OCI-LY7 (cell line): ENCODE data around the gene ACSL6. TPM values are rescaled to one million over a fixed set of nuclear protein-coding genes. Genes with fewer than 3 reads are reported as not detected.
A peak's percentile ranks its signal among the peaks of the same experiment; 100 is the strongest.

Experiments used
- Bru-seq: library from RNA; stranded (reverse); fragments of 400-500 nt; gene quantifications from one replicate; lab custom pipeline; 2021; lab: Mats Ljungman, UMichigan
- BruChase-seq, 2 experiments: library from RNA; stranded (reverse); fragments of 400-500 nt; gene quantifications; one replicate each; lab custom pipeline; 2021; lab: Mats Ljungman, UMichigan
- BruUV-seq: library from RNA; stranded (reverse); fragments of 400-500 nt; replicated peaks from 2 replicates; lab custom pipeline; 2021; lab: Mats Ljungman, UMichigan
- CTCF ChIA-PET: fragments of 300-600 bp; sonication (Branson Sonifier 250); formaldehyde crosslinking; loops from one replicate; lab custom pipeline; 2022; ENCODE audit warnings: antibody characterized with exemption; ENCODE audit not compliant: unreplicated experiment; lab: Charles Lee
- POLR2A ChIA-PET: fragments of 300-600 bp; sonication (Branson Sonifier 250); formaldehyde crosslinking; loops from one replicate; lab custom pipeline; 2022; ENCODE audit warnings: antibody characterized with exemption; lab: Charles Lee
- DNase-seq: peaks from one replicate; pipeline ENCODE4 v3.0.0-alpha.2; 2015; ENCODE audit warnings: low spot score
- H2AFZ ChIP-seq: fragments of 200-600 bp; sonication (generic), shearing (Covaris generic); 2 replicates; pipeline ENCODE4 v1.6.1; 2014; ENCODE audit warnings: mild to moderate bottlenecking, antibody characterized with exemption, low read length, moderate library complexity
- H3K27ac ChIP-seq: fragments of 200-600 bp; sonication (generic); 2 replicates; pipeline ENCODE4 v1.5.1; 2014; ENCODE audit warnings: mixed run types, low read depth, mild to moderate bottlenecking, moderate library complexity, low read length, inconsistent platforms; ENCODE audit not compliant: poor library complexity, severe bottlenecking
- H3K36me3 ChIP-seq: fragments of 200-600 bp; sonication (generic); 2 replicates; pipeline ENCODE4 v1.6.1; 2014; ENCODE audit warnings: mild to moderate bottlenecking, antibody characterized with exemption, low read length, moderate library complexity, mixed read lengths; ENCODE audit not compliant: insufficient read depth
- H3K4me1 ChIP-seq: fragments of 200-600 bp; sonication (generic); 2 replicates; pipeline ENCODE4 v1.5.1; 2014; ENCODE audit warnings: mild to moderate bottlenecking, low read length; ENCODE audit not compliant: insufficient read depth, poor library complexity, severe bottlenecking
- H3K4me2 ChIP-seq: fragments of 200-600 bp; sonication (generic); 2 replicates; pipeline ENCODE4 v1.6.1; 2014; ENCODE audit warnings: mild to moderate bottlenecking, low read length
- H3K4me3 ChIP-seq: fragments of 200-600 bp; sonication (generic); 2 replicates; pipeline ENCODE4 v1.5.1; 2014; ENCODE audit warnings: mild to moderate bottlenecking, low read depth, low read length; ENCODE audit not compliant: poor library complexity, severe bottlenecking
- H3K79me2 ChIP-seq: fragments of 200-600 bp; sonication (generic); 2 replicates; pipeline ENCODE4 v1.6.1; 2016; ENCODE audit warnings: low read depth, mild to moderate bottlenecking, low read length, moderate library complexity, mixed read lengths; ENCODE audit not compliant: insufficient read depth
- H3K9me2 ChIP-seq: fragments of 200-600 bp; sonication (generic); 2 replicates; pipeline ENCODE4 v1.6.1; 2016; ENCODE audit warnings: mild to moderate bottlenecking, low read length, mixed read lengths; ENCODE audit not compliant: insufficient read depth
- H3K9me3 ChIP-seq: fragments of 200-600 bp; sonication (generic); 2 replicates; pipeline ENCODE4 v1.6.1; 2014; ENCODE audit warnings: mild to moderate bottlenecking, mixed run types, low read length, mixed read lengths
- H4K20me1 ChIP-seq: fragments of 200-600 bp; sonication (generic); 2 replicates; pipeline ENCODE4 v1.6.1; 2014; ENCODE audit warnings: mild to moderate bottlenecking, antibody characterized with exemption, low read length, moderate library complexity, mixed read lengths; ENCODE audit not compliant: insufficient read depth
- EZH2phosphoT487 ChIP-seq: fragments of 200-600 bp; sonication (generic); IDR thresholded peaks from 2 replicates; pipeline ENCODE4 v1.6.1; 2018; ENCODE audit warnings: low read depth, borderline replicate concordance, mild to moderate bottlenecking, mixed run types, antibody characterized with exemption, low read length, moderate library complexity, mixed read lengths
- intact Hi-C: fragments of 100-400 bp; cut with micrococcal nuclease; formaldehyde crosslinking; loops from one replicate; pipeline ENCODE4 v1.10.0; 2022; ENCODE audit not compliant: unreplicated experiment
- long read RNA-seq: library from polyadenylated mRNA; stranded (forward); transcript quantifications from one replicate; pipeline ENCODE4 v2.0.0, GENCODE V29; 2022
- total RNA-seq, 2 experiments: library from RNA; depleted of rRNA in 1 of 2; stranded (reverse); fragments of >200 nt in 1 of 2; shearing (Covaris generic) in 1 of 2; gene quantifications; 2 replicates each; pipeline ENCODE4 v1.2.3, GENCODE V29; 2014 to 2022
- TF ChIP-seq, protein P1 (sequence below): fragments of 200-600 bp; sonication (generic); conservative IDR thresholded peaks from 2 replicates; pipeline ENCODE4 v1.5.1; 2014; ENCODE audit warnings: mild to moderate bottlenecking, antibody characterized with exemption, low read length, moderate library complexity, mixed read lengths

The ACSL6 gene, protein sequence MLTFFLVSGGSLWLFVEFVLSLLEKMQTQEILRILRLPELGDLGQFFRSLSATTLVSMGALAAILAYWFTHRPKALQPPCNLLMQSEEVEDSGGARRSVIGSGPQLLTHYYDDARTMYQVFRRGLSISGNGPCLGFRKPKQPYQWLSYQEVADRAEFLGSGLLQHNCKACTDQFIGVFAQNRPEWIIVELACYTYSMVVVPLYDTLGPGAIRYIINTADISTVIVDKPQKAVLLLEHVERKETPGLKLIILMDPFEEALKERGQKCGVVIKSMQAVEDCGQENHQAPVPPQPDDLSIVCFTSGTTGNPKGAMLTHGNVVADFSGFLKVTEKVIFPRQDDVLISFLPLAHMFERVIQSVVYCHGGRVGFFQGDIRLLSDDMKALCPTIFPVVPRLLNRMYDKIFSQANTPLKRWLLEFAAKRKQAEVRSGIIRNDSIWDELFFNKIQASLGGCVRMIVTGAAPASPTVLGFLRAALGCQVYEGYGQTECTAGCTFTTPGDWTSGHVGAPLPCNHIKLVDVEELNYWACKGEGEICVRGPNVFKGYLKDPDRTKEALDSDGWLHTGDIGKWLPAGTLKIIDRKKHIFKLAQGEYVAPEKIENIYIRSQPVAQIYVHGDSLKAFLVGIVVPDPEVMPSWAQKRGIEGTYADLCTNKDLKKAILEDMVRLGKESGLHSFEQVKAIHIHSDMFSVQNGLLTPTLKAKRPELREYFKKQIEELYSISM
- total RNA-seq (2014; rRNA removed; shearing (Covaris generic)) (0.39 TPM in 1 of 2 replicates, not detected in the other), total RNA-seq (2022) (not detected in 2 replicates), Bru-seq, nascent RNA (not detected), BruChase-seq, experiment 1, labeled RNA remaining after a 6-hour chase (not detected), BruChase-seq, experiment 2, labeled RNA remaining after a 2-hour chase (not detected)
- long read RNA-seq, result 0 reads

DNA sequence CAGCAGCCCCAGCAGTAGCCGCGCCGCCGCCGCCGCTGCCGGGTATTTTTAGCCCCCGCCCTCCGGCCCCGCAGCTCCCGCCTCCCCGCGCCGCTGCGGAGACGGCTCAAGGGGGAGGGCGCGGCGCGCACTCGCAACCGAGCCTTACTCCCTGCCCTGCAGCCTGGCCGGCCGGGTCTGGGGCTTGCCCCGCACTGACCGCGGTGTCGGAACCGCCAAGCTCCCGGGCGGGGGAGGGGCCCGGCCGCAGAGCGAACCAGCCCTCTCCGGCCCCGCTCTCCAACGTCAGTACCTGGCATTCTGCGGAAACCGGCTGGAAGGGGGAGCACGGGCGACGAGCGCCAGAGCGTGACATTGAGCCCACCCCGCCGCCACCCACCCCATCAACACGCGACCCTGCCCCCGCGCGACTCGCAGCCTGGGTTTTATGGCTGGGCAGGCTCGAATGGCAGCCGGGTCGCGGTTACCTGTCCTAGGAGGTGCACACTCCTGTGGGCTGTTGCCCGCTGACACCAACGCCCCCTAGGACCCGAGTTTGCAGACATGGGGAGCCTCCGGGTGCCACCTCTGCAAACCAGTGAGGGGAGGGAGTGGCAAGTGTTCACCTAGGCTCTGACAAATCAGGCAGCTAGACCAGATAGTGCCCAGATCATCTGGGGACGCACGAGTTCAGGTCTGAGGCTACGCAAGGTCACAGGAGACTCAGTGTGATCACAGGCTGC lies at the start of gene ACSL6:
ACSL6 (minus strand) TSS at position 37 of the 722 bp plus-strand sequence. CDS start 105 bp downstream, outside the sequence.
- no peak within 1 kb of the TSS for H3K4me3 ChIP-seq
- no peak within 1 kb of the TSS for H3K27ac ChIP-seq
- TF ChIP-seq EZH2phosphoT487, result no peak
- TF ChIP-seq, protein P1, sequence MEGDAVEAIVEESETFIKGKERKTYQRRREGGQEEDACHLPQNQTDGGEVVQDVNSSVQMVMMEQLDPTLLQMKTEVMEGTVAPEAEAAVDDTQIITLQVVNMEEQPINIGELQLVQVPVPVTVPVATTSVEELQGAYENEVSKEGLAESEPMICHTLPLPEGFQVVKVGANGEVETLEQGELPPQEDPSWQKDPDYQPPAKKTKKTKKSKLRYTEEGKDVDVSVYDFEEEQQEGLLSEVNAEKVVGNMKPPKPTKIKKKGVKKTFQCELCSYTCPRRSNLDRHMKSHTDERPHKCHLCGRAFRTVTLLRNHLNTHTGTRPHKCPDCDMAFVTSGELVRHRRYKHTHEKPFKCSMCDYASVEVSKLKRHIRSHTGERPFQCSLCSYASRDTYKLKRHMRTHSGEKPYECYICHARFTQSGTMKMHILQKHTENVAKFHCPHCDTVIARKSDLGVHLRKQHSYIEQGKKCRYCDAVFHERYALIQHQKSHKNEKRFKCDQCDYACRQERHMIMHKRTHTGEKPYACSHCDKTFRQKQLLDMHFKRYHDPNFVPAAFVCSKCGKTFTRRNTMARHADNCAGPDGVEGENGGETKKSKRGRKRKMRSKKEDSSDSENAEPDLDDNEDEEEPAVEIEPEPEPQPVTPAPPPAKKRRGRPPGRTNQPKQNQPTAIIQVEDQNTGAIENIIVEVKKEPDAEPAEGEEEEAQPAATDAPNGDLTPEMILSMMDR, result no peak

DNA sequence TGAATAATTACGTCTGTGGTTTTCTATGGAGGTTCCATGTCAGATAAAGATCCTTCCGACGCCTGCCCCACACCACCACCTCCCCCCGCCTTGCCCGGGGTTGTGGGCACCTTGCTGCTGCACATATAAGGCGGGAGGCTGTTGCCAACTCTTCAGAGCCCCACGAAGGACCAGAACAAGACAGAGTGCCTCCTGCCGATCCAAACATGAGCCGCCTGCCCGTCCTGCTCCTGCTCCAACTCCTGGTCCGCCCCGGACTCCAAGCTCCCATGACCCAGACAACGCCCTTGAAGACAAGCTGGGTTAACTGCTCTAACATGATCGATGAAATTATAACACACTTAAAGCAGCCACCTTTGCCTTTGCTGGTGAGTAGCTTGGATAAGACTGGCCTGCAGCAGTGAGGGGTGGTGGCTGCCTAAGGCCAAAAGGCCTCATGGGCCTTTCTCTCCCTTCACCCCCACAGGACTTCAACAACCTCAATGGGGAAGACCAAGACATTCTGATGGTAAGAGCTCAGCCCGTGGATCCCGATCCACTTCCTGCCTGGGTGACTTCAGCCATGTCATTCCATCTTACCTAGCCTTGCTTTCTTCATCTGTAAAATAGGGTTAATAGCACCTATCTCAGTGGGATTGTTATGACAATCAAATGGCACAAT lies 49.2 kb upstream of the ACSL6 start, which contains the start of gene IL3:
IL3 (plus strand) TSS at position 155 of the 661 bp plus-strand sequence; CDS start at position 207, 52 bp downstream.
- Histone ChIP-seq H3K36me3 (no peaks in the 10 kb centered on the region), H3K4me2 (no peak within 1 kb of the TSS), H3K4me1 (no peaks in the 10 kb centered on the region), H2AFZ (no peak within 1 kb of the TSS), H3K27ac (no peak within 1 kb of the TSS), H4K20me1 (no peaks in the 10 kb centered on the region), H3K9me2 (no peaks in the 10 kb centered on the region), H3K4me3 (no peak within 1 kb of the TSS), H3K79me2 (no peaks in the 10 kb centered on the region), H3K9me3 (no peaks in the 10 kb centered on the region)
- TF ChIP-seq, protein P1, result no peak
- no peak for TF ChIP-seq EZH2phosphoT487
- intact Hi-C loops, result loop anchor here (10.0 kb wide), 1 partner anchor 294 kb away; no protein-coding TSS in a partner anchor
- CTCF ChIA-PET, result no interaction called here
- BruUV-seq, result no TSS peak
- DNase-seq, result no peak
- POLR2A ChIA-PET, result no interaction called here

More for the DNA sequence above, at the start of gene ACSL6:
- Histone ChIP-seq H3K9me3 (no peaks in the 10 kb centered on the region), H3K79me2 (no peaks in the 10 kb centered on the region), H2AFZ (no peak within 1 kb of the TSS), H3K36me3 (no peaks in the 10 kb centered on the region), H3K9me2 (no peaks in the 10 kb centered on the region), H3K4me2 (peak within 1 kb of the TSS; percentile 30; the same call in 1 of the 2 replicates), H3K4me1 (no peaks in the 10 kb centered on the region), H4K20me1 (no peaks in the 10 kb centered on the region)
- CTCF ChIA-PET, result no interaction called here
- intact Hi-C loops, result no loop called here
- BruUV-seq, result no TSS peak
- POLR2A ChIA-PET, result interaction anchor here (0.6 kb wide), 1 partner anchor 822 kb away, joined by 3 read pairs; no protein-coding TSS in a partner anchor
- DNase-seq, result no peak
